Gastroesophageal sphincter (tissue), 4 donors: ENCODE data around the gene OTOA. TPM values are rescaled to one million over a fixed set of nuclear protein-coding genes. Genes with fewer than 3 reads are reported as not detected.
"Not testable (repeated sequence)": the region's sequence is repeated elsewhere in the genome, so short reads cannot be mapped to it uniquely, and the experiment has no call there.

Source experiments
- ATAC-seq: fragments of 150-250 bp; one replicate; pipeline ENCODE4 v1.9.1; 2016; ENCODE audit warnings: mild to moderate bottlenecking, moderate library complexity
- H3K27ac ChIP-seq, 4 donors: fragments of 200-600 bp; sonication (generic) in 3 of 4; 1 replicate in 3 of 4; 2 replicates in 1 of 4; pipeline ENCODE4 v1.5.1; 2016 to 2019
- H3K27me3 ChIP-seq: fragments of 200-600 bp; sonication (generic); one replicate; pipeline ENCODE4 v1.5.1; 2019
- H3K36me3 ChIP-seq, 2 donors: fragments of 200-600 bp; sonication (generic); one replicate each; pipeline ENCODE4 v1.5.1; 2019; ENCODE audit warnings: control low read depth in 1 of 2
- H3K4me1 ChIP-seq, 3 donors: fragments of 200-600 bp; sonication (generic); 1 replicate in 2 of 3; 2 replicates in 1 of 3; pipeline ENCODE4 v1.5.1; 2016 to 2019; ENCODE audit warnings: control low read depth in 2 of 3
- H3K4me3 ChIP-seq, 2 donors: fragments of 200-600 bp; sonication (generic); one replicate each; pipeline ENCODE4 v1.5.1; 2019; ENCODE audit warnings: mild to moderate bottlenecking in 1 of 2, moderate library complexity in 1 of 2
- H3K9me3 ChIP-seq, 3 donors: fragments of 200-600 bp; sonication (generic); one replicate each; pipeline ENCODE4 v1.5.1; 2017 to 2019; ENCODE audit warnings: control low read depth in 2 of 3
- EP300 ChIP-seq: sonication (generic); formaldehyde crosslinking; IDR thresholded peaks from one replicate; pipeline ENCODE4 v1.6.1; 2017; ENCODE audit warnings: antibody characterized with exemption, mild to moderate bottlenecking
- POLR2A ChIP-seq, 2 donors: fragments of 450-650 bp; IDR thresholded peaks; one replicate each; pipeline ENCODE4 v1.6.1; 2017; ENCODE audit warnings: antibody characterized with exemption in 2 of 2, mild to moderate bottlenecking in 2 of 2, moderate library complexity in 1 of 2
- POLR2AphosphoS5 ChIP-seq: sonication (generic); formaldehyde crosslinking; IDR thresholded peaks from one replicate; pipeline ENCODE4 v1.6.1; 2017; ENCODE audit warnings: antibody characterized with exemption
- WGBS, 2 donors: methylation state at CpG; one replicate each; pipeline ENCODE4 v1.1.5; 2018; ENCODE audit warnings: low coverage in 1 of 2; 5-methylcytosine and 5-hydroxymethylcytosine counted together
- total RNA-seq, 4 donors: library from RNA; depleted of rRNA; stranded (reverse); fragments of >200 nt; gene quantifications; one replicate each; pipeline ENCODE4 v1.1.0, GENCODE V29; 2016
- TF ChIP-seq, protein P1 (sequence below), 4 experiments: fragments of 200-600 bp in 2 of 4; fragments of 450-650 bp in 2 of 4; sonication (generic) in 1 of 4; IDR thresholded peaks; one replicate each; pipeline ENCODE4 v1.5.1; 2017 to 2019; ENCODE audit warnings: antibody characterized with exemption in 4 of 4, mild to moderate bottlenecking in 2 of 4, moderate library complexity in 2 of 4

The OTOA gene
- total RNA-seq, 4 donors from 2014 or later: 0.54 TPM; not detected in 3

DNA sequence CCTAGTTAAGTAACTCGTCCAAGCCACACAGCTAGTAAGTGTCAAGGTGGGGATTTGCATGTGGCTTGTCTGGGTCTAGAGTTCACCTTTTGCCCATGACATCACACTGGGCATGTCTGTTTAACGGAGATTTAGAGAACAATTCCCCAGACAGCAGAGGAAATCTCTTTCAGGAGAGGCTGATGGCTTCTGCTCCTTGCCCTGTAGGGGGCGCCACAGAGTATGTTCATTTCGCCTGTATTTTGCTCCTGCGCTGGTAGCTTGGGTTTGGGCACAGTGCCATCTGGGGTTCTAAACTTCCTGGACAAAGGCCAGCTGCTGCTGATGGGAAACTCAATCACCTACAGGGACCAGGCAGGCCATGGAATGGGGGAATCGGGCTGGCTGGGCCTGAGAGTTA is 20.4 kb downstream of the OTOA start:
- Histone ChIP-seq H3K36me3 (no peaks in the 10 kb centered on the region), H3K27ac (no peak overlapping the region), H3K4me1 (no peaks in the 10 kb centered on the region), H3K4me3 (no peak overlapping the region), H3K27me3 (peaks cover 31% of the 10 kb centered on the region), H3K9me3 (peaks cover 0 to 13% (median 0%) of the 10 kb centered on the region in 3 donors)
- WGBS, 2 donors: 20 to 57% methylated on average over 1 to 3 of the region's 6 CpGs
- TF ChIP-seq EP300 (no peak), POLR2A (IDR thresholded peaks at IDR 0.05) (no peak), POLR2AphosphoS5 (no peak)
- TF ChIP-seq, protein P1, sequence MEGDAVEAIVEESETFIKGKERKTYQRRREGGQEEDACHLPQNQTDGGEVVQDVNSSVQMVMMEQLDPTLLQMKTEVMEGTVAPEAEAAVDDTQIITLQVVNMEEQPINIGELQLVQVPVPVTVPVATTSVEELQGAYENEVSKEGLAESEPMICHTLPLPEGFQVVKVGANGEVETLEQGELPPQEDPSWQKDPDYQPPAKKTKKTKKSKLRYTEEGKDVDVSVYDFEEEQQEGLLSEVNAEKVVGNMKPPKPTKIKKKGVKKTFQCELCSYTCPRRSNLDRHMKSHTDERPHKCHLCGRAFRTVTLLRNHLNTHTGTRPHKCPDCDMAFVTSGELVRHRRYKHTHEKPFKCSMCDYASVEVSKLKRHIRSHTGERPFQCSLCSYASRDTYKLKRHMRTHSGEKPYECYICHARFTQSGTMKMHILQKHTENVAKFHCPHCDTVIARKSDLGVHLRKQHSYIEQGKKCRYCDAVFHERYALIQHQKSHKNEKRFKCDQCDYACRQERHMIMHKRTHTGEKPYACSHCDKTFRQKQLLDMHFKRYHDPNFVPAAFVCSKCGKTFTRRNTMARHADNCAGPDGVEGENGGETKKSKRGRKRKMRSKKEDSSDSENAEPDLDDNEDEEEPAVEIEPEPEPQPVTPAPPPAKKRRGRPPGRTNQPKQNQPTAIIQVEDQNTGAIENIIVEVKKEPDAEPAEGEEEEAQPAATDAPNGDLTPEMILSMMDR (IDR thresholded peaks at IDR 0.05): no peak
- no peak for ATAC-seq

DNA sequence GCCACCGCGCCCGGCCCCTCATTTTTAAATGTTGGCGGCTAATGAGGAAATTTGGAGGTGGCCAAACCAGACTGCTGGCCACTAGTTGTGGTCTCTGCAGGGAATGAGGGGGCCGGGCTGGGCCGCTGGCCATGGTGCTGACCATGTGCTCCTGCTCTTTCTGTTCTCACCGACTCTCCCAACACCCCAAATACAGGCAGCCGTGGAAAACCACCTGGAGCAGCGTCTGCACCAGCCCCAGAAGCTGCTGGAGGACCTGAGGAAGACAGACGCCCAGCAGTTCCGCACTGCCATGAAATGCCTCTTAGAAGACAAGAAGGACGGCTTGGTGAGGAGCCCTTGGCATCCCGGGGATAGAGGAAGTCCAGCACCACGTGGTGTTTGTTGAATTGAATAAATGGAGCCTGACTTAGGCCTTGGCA is 21.3 kb downstream of the OTOA start:
- ATAC-seq: no peak

DNA sequence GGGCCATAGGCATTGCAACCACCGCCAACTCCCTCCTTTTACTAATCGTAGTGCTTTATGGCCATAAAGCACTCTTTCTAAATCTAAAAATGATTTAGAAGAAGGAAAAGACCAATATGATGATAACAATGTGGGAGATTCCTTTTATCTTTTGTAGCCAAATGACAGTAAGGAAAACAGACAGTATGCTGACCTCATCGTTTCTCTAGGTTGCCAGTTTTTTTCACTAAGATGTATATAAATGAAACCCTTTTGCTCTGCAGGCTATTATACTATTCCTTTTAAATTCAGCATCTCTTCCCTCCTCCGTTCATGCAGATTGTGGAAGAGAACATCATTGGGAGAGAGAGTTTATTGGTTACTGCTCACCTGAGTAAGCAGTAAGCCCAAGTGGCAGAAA is 25.3 kb downstream of the OTOA start:
- no peak overlapping the region for H3K4me3 ChIP-seq
- no peak overlapping the region for H3K27ac ChIP-seq
- H3K36me3 ChIP-seq: no peaks in the 10 kb centered on the region
- 65 to 74% methylated on average over 4 of the region's 4 CpGs for WGBS, 2 donors
- no peak for ATAC-seq
- peaks cover 0 to 13% (median 0%) of the 10 kb centered on the region in 3 donors for H3K9me3 ChIP-seq
- TF ChIP-seq POLR2A (IDR thresholded peaks at IDR 0.05) (no peak), EP300 (no peak), POLR2AphosphoS5 (no peak)
- TF ChIP-seq, protein P1 (IDR thresholded peaks at IDR 0.05): no peak
- peaks cover 11% of the 10 kb centered on the region for H3K27me3 ChIP-seq
- H3K4me1 ChIP-seq: no peaks in the 10 kb centered on the region

More for the DNA sequence above, 21.3 kb downstream of the OTOA start:
- WGBS, 2 donors: 20 to 52% methylated on average over 1 to 6 of the region's 14 CpGs
- TF ChIP-seq, protein P1 (IDR thresholded peaks at IDR 0.05): no peak
- TF ChIP-seq POLR2A (IDR thresholded peaks at IDR 0.05) (no peak), EP300 (no peak), POLR2AphosphoS5 (no peak)
- no peaks in the 10 kb centered on the region for H3K36me3 ChIP-seq
- no peak overlapping the region for H3K4me3 ChIP-seq
- H3K27ac ChIP-seq: no peak overlapping the region
- H3K27me3 ChIP-seq: peaks cover 23% of the 10 kb centered on the region
- H3K4me1 ChIP-seq: no peaks in the 10 kb centered on the region
- peaks cover 0 to 13% (median 0%) of the 10 kb centered on the region in 3 donors for H3K9me3 ChIP-seq

DNA sequence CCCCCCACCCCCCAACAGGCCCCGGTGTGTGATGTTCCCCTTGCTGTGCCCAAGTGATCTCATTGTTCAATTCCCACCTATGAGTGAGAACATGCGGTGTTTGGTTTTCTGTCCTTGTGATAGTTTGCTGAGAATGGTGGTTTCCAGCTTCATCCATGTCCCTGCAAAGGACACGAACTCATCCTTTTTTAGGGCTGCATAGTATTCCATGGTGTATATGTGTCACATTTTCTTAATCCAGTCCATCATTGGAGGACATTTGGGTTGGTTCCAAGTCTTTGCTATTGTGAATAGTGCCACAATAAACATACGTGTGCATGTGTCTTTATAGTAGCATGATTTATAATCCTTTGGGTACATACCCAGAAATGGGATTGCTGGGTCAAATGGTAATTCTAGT is 27.2 kb downstream of the OTOA start:
- H3K9me3 ChIP-seq: peaks cover 0 to 13% (median 0%) of the 10 kb centered on the region in 3 donors
- H3K4me1 ChIP-seq, H3K36me3 ChIP-seq, H3K27ac ChIP-seq, ATAC-seq, H3K4me3 ChIP-seq, H3K27me3 ChIP-seq: not testable (repeated sequence)
- 69 to 72% methylated on average over 2 to 3 of the region's 4 CpGs for WGBS, 2 donors

DNA sequence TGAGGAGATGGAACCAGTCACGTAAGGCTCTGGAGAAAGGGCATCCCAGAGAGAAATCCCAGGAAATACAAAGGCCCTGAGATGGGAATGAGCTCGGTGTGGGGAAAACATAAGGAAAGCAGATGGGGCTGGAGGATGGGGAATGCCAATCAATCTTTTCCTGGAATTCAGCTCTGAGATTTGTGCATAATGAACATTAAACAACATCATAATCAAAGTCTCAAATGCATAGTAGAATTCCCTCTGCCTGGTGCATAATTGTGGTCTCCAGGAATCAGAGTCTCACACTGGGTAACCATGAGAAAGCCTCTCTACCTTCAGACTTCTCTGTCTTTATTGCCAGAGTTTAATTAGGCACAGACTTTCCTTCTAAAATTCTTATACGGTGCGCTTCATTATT is 30.8 kb downstream of the OTOA start:
- H3K4me1 ChIP-seq: no peaks in the 10 kb centered on the region
- no peaks in the 10 kb centered on the region for H3K9me3 ChIP-seq
- no peaks in the 10 kb centered on the region for H3K36me3 ChIP-seq
- H3K27ac ChIP-seq: no peak overlapping the region
- no peak for TF ChIP-seq POLR2A (IDR thresholded peaks at IDR 0.05)
- no peak for TF ChIP-seq EP300
- TF ChIP-seq POLR2AphosphoS5: no peak
- TF ChIP-seq, protein P1 (IDR thresholded peaks at IDR 0.05): no peak
- no peak for ATAC-seq
- WGBS, 2 donors: 75 to 81% methylated on average over 4 of the region's 4 CpGs
- H3K27me3 ChIP-seq: no peaks in the 10 kb centered on the region
- no peak overlapping the region for H3K4me3 ChIP-seq
